Osteoblast (primary cell): ENCODE measurements around the gene TNS2. TPM values are rescaled to one million over a fixed set of nuclear protein-coding genes. Genes with fewer than 3 reads are reported as not detected.

ENCODE experiments used
- DNase-seq: peaks from one replicate; pipeline ENCODE4 v3.0.0; 2011; ENCODE audit warnings: low spot score, mixed read lengths; ENCODE audit not compliant: insufficient read length; ENCODE audit errors: missing footprints
- H2AFZ ChIP-seq: 2 replicates; pipeline ENCODE4 v1.6.0; 2011; ENCODE audit warnings: mild to moderate bottlenecking, low read length
- H3K27ac ChIP-seq: 2 replicates; pipeline ENCODE4 v1.5.1; 2011; ENCODE audit warnings: mild to moderate bottlenecking, low read depth, low read length, moderate library complexity
- H3K27me3 ChIP-seq: 2 replicates; pipeline ENCODE4 v1.6.0; 2012; ENCODE audit warnings: mild to moderate bottlenecking, control low read depth, inconsistent platforms, low read length, moderate library complexity; ENCODE audit not compliant: insufficient read depth
- H3K36me3 ChIP-seq: 2 replicates; pipeline ENCODE4 v1.5.1; 2011; ENCODE audit warnings: mild to moderate bottlenecking, low read length, control low read depth, moderate library complexity; ENCODE audit not compliant: insufficient read depth
- H3K4me1 ChIP-seq: 2 replicates; pipeline ENCODE4 v1.5.1; 2011; ENCODE audit warnings: mild to moderate bottlenecking, low read length, control low read depth, moderate library complexity; ENCODE audit not compliant: insufficient read depth
- H3K4me2 ChIP-seq: 2 replicates; pipeline ENCODE4 v1.6.0; 2011; ENCODE audit warnings: mild to moderate bottlenecking, low read length; ENCODE audit not compliant: insufficient read depth
- H3K4me3 ChIP-seq: fragments of 200-600 bp; sonication (generic); 3 replicates; pipeline ENCODE4 v1.5.1; 2012; ENCODE audit warnings: mild to moderate bottlenecking, low read length, inconsistent platforms; ENCODE audit not compliant: insufficient read depth
- H3K79me2 ChIP-seq: 2 replicates; pipeline ENCODE4 v1.6.0; 2012; ENCODE audit warnings: mild to moderate bottlenecking, low read length, control low read depth, inconsistent platforms; ENCODE audit not compliant: insufficient read depth
- H3K9me3 ChIP-seq: 2 replicates; pipeline ENCODE4 v1.5.1; 2011; ENCODE audit warnings: low read depth, low read length, control low read depth
- H4K20me1 ChIP-seq: 2 replicates; pipeline ENCODE4 v1.6.0; 2012; ENCODE audit warnings: mild to moderate bottlenecking, low read length, control low read depth; ENCODE audit not compliant: insufficient read depth
- total RNA-seq: library from RNA; depleted of rRNA; stranded (reverse); fragments of >200 nt; gene quantifications from 2 replicates; pipeline ENCODE4 v1.2.3, GENCODE V29; 2012
- TF ChIP-seq, protein P1 (sequence below): IDR thresholded peaks from 2 replicates; pipeline ENCODE4 v1.5.1; 2011; ENCODE audit warnings: mild to moderate bottlenecking, low read depth, low read length, moderate library complexity; ENCODE audit errors: extremely low read depth

TNS2 gene
- total RNA-seq, 1 donor: 72.0 TPM

DNA sequence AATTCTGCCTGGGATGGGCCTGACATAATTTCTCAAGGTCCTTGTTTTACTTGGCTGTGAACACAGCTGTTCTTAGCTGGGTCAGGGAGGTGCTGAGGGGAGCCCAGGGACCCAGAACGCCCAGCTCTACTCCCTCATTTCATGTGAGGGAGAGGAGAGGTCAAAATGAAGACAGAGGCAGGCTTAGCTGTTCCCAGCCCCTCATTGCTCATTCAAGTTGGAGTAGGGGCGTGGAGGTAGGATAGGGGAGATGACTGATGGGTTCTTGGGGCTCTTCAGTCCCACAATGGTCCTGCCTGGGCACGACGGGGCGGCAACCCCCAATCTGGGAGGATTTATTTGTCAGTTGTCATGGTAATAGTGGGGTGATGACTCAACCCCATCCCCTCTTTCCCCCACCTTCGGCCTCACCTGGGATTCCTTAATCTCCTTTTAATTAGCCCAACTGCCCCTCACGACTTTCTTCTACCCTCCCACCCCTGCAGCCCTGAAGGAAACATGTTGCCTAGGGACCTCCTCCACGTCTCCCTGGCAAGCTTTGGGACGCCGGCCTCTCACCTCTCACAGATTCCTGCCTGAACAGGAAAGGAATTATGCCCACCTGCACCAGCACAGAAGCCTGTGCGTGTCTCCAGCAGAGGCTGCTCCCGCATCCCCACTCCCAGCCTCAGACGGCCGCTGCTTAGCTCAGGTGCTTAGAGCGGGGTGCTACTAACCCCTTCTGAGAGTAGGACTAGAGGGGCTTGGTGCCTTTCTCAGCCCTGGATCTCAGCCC lies 19.1 kb downstream of the TNS2 start:
- Histone ChIP-seq H3K27ac (peak overlapping the region; percentile 27), H3K4me3 (no peak overlapping the region), H3K36me3 (peaks cover 59% of the 10 kb centered on the region), H3K27me3 (no peaks in the 10 kb centered on the region), H2AFZ (no peak overlapping the region), H3K4me1 (peaks cover 65% of the 10 kb centered on the region), H3K4me2 (no peak overlapping the region), H4K20me1 (peaks cover 4% of the 10 kb centered on the region), H3K79me2 (peaks cover 29% of the 10 kb centered on the region), H3K9me3 (no peaks in the 10 kb centered on the region)
- TF ChIP-seq, protein P1, sequence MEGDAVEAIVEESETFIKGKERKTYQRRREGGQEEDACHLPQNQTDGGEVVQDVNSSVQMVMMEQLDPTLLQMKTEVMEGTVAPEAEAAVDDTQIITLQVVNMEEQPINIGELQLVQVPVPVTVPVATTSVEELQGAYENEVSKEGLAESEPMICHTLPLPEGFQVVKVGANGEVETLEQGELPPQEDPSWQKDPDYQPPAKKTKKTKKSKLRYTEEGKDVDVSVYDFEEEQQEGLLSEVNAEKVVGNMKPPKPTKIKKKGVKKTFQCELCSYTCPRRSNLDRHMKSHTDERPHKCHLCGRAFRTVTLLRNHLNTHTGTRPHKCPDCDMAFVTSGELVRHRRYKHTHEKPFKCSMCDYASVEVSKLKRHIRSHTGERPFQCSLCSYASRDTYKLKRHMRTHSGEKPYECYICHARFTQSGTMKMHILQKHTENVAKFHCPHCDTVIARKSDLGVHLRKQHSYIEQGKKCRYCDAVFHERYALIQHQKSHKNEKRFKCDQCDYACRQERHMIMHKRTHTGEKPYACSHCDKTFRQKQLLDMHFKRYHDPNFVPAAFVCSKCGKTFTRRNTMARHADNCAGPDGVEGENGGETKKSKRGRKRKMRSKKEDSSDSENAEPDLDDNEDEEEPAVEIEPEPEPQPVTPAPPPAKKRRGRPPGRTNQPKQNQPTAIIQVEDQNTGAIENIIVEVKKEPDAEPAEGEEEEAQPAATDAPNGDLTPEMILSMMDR: no peak
- peak; percentile 87 for DNase-seq

DNA sequence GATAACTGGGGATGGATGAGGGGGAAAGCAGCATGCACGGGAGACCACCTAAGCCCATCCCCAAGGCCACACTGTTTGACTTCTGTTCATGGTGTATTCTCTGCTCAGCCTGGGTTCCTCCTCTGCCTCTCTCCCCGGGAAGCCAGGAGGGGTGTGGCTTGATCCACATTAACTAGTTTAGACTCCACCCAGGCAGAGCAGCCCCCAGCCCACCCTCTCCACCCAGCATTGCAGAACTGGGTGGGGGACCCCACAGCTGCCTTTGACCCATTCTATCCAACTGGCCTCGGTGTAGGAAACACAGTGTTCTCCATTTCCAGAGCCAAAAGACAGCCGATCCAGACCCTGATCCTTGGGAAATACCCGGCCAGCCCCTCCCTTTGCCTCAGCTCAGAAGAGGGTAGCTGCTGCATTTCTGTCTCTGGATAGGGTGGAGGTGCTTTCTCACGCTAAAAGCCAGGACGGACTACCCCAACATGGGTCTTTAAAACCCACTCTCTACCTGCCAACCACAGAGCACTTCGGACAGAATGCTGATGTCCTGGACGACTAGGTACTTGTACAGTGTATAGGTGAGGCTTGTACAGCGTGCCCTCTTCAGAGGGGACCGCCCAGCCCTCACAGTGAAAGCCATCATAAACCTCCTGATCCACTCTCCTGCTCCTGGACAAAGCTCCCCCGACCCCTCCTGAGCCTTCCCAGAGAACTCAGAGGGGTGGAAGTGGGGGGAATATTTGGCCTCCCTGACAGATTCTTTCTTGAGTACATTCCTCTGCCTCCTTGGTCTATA lies 20.0 kb downstream of the TNS2 start:
- H3K27ac ChIP-seq: no peak overlapping the region
- H3K4me2 ChIP-seq: no peak overlapping the region
- TF ChIP-seq, protein P1: no peak
- H2AFZ ChIP-seq: no peak overlapping the region
- peak; percentile 80 for DNase-seq
- peaks cover 35% of the 10 kb centered on the region for H3K79me2 ChIP-seq
- no peaks in the 10 kb centered on the region for H3K27me3 ChIP-seq
- no peak overlapping the region for H3K4me3 ChIP-seq
- H4K20me1 ChIP-seq: peaks cover 3% of the 10 kb centered on the region
- H3K36me3 ChIP-seq: peaks cover 61% of the 10 kb centered on the region
- H3K9me3 ChIP-seq: no peaks in the 10 kb centered on the region
- H3K4me1 ChIP-seq: peaks cover 57% of the 10 kb centered on the region

DNA sequence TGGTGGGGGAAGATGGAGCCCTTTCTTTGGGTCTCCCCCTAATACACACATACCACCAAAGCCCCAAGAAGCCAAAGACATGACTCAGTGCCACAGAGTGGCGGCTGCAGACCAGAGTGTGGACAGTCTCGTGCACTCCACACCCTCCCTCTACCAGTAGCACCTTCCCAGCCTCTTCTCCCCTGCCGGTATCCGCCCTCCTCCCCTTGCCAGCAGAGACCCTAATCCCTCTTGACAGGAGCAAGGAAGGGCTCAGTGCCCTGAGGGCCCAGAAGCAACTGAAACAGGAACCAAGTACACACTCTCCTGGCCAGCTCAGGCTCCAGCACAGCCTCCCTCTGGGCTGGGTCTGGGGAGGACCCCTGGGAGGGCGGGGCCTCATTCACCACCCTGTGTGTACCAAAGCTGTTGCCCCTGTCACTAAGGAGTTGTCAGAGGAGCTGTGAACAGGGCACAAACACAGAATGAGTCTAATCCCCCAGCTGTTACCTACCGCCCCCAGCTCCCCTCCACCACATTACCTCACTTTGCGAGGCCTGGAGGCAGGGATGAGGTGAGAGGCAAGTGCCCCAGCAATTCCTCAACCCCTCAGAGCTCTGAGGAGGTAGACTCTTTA lies 21.1 kb downstream of the TNS2 start:
- no peaks in the 10 kb centered on the region for H3K27me3 ChIP-seq
- H3K9me3 ChIP-seq: no peaks in the 10 kb centered on the region
- peaks cover 3% of the 10 kb centered on the region for H4K20me1 ChIP-seq
- no peak overlapping the region for H3K4me3 ChIP-seq
- H3K79me2 ChIP-seq: peaks cover 42% of the 10 kb centered on the region
- H3K36me3 ChIP-seq: peaks cover 62% of the 10 kb centered on the region
- DNase-seq: peak; percentile 90
- H3K4me1 ChIP-seq: peaks cover 49% of the 10 kb centered on the region
- TF ChIP-seq, protein P1: no peak
- H3K4me2 ChIP-seq: no peak overlapping the region
- H3K27ac ChIP-seq: peak overlapping the region; percentile 7
- H2AFZ ChIP-seq: no peak overlapping the region
